ENCODE results near the gene GOLGA6L2.
"Not testable (repeated sequence)": the region's sequence is repeated elsewhere in the genome, so short reads cannot be mapped to it uniquely, and the experiment has no call there.

Gene GOLGA6L2

DNA sequence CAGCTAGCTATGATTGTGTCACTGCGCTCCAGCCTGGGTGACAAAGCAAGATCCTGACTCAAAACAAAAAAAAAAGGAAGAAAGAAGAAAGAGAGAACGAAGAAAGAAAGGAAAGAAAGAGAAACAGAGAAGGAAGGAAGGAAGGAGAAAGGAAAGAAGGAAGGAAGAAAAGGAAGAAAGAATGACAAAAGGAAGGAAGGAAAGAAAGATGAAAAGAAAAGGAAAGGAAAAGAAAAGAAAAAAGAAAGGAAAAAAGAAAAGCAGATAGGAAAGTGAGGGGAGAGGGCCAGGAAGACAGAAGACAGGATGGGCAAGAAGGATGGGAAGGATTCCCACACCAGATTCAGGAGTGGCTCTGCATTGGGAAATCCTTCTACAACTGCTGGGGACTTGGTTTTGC, 44.9 kb downstream of the GOLGA6L2 start:
- in situ Hi-C loops (cut with MboI; ENCODE audit: low sequenced_read_pairs, unreplicated experiment): no loop called here
- TF ChIP-seq, protein P1, sequence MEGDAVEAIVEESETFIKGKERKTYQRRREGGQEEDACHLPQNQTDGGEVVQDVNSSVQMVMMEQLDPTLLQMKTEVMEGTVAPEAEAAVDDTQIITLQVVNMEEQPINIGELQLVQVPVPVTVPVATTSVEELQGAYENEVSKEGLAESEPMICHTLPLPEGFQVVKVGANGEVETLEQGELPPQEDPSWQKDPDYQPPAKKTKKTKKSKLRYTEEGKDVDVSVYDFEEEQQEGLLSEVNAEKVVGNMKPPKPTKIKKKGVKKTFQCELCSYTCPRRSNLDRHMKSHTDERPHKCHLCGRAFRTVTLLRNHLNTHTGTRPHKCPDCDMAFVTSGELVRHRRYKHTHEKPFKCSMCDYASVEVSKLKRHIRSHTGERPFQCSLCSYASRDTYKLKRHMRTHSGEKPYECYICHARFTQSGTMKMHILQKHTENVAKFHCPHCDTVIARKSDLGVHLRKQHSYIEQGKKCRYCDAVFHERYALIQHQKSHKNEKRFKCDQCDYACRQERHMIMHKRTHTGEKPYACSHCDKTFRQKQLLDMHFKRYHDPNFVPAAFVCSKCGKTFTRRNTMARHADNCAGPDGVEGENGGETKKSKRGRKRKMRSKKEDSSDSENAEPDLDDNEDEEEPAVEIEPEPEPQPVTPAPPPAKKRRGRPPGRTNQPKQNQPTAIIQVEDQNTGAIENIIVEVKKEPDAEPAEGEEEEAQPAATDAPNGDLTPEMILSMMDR (IDR thresholded peaks at IDR 0.05; ENCODE audit: borderline replicate concordance, control extremely low read depth, extremely low read depth, insufficient read depth, missing control alignments): no peak
- DNase-seq (ENCODE audit: low spot score): no peak

DNA sequence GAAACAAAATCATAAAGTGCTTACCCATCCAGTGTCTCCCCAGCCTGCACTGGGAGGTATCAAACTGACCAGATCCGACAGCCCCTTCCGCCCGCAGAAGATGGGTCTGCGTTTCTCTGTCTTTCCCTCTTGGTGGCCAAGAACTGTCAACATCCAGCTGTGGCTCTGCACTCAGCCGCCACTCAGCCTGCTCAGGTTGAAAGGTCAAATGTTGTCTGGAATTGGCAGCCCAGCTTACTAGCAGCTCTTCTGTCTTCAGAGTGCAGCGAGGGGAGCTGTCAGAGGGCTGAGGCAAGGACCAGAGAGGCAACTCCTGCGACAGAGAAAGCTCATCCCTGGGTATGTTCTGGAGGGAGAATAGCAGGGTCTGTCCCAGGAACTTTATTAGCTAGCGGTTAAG, 45.4 kb downstream of the GOLGA6L2 start:
- DNase-seq (ENCODE audit: low spot score): no peak
- TF ChIP-seq, protein P1 (IDR thresholded peaks at IDR 0.05; ENCODE audit: borderline replicate concordance, control extremely low read depth, extremely low read depth, insufficient read depth, missing control alignments): no peak
- in situ Hi-C loops (cut with MboI; ENCODE audit: low sequenced_read_pairs, unreplicated experiment): no loop called here

DNA sequence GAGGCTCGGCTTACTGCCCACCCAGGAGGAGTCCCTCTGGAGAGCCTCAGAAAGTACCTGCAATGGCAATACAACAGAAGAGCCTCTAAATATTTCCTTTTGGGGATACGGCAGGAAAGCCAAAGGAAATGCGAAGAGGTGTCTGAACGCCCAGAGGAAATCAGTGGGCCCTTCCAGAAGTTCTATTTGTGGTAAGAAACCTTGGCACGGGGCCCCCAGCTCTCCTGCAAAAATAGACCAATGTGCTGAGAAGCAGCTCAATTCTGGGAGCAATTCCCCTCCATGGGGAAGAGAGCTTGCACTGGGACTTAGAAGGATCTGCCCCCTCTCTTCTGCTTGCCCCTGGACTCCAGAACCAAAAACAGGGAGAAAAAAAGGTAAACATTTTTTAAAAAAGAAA, 47.8 kb downstream of the GOLGA6L2 start:
- in situ Hi-C loops (cut with MboI; ENCODE audit: low sequenced_read_pairs, unreplicated experiment): not testable (repeated sequence)

DNA sequence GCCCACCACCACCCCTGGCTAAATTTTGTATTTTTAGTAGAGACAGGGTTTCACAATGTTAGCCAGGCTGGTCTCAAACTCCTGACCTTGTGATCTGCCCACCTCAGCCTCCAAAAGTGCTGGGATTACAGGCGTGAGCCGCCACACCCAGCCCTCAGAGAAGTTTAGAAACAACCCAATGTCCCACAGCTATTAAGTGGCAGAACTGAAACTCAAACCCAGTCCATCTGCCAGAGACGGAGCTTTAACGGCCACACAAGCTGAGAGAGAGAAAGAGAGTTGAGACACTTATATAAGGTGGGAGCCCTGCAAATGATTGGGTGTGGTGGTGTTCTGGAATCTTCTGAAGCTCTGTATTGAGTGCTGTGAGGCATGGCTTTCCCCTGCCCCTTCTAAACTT, 48.7 kb downstream of the GOLGA6L2 start:
- not testable (repeated sequence) for DNase-seq (ENCODE audit: low spot score)

More for the DNA sequence above, 47.8 kb downstream of the GOLGA6L2 start:
- not testable (repeated sequence) for DNase-seq (ENCODE audit: low spot score)

DNA sequence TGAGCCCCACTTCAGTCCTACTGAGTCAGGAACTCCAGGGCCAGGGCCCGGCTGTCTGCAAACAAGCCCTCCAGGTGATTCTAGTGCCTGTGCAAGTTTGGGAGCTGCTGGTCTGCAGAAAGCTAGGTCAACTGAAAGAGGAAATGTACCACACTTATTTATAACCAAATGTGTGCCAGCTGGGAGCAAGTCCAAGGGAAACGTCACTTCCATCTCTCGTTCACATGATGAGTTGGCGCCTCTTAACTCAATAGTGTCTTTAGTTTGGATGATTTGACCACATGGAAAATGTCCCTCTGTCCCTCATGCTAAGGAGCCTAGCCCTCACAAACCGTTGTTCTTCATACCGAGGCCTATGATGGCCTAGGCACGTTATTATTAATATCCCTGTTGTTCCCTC, 49.3 kb downstream of the GOLGA6L2 start:
- TF ChIP-seq, protein P1 (IDR thresholded peaks at IDR 0.05; ENCODE audit: borderline replicate concordance, control extremely low read depth, extremely low read depth, insufficient read depth, missing control alignments): no peak
- DNase-seq (ENCODE audit: low spot score): no peak
- in situ Hi-C loops (cut with MboI; ENCODE audit: low sequenced_read_pairs, unreplicated experiment): no loop called here

More for the DNA sequence above, 48.7 kb downstream of the GOLGA6L2 start:
- in situ Hi-C loops (cut with MboI; ENCODE audit: low sequenced_read_pairs, unreplicated experiment): not testable (repeated sequence)

DNA sequence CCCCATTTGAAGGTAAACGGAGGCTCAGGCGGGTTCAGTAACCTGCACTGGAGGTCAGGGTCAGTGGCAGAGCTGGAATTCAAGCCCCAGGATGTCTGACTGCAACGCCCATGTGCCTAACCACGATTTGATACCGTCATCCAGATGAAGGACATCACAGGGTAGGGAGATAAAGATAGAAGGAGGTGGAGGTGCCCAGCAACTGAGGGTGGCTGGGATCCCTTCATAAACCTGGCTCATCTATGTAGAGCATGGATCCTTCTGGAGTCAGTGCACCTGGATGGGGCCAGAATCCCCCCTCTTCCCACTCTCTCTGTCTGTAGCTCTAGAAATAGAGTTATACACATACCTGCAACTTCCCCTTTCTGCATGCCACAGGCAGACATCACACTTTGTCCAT, 51.2 kb downstream of the GOLGA6L2 start:
- no peak for DNase-seq (ENCODE audit: low spot score)
- in situ Hi-C loops (cut with MboI; ENCODE audit: low sequenced_read_pairs, unreplicated experiment): no loop called here

DNA sequence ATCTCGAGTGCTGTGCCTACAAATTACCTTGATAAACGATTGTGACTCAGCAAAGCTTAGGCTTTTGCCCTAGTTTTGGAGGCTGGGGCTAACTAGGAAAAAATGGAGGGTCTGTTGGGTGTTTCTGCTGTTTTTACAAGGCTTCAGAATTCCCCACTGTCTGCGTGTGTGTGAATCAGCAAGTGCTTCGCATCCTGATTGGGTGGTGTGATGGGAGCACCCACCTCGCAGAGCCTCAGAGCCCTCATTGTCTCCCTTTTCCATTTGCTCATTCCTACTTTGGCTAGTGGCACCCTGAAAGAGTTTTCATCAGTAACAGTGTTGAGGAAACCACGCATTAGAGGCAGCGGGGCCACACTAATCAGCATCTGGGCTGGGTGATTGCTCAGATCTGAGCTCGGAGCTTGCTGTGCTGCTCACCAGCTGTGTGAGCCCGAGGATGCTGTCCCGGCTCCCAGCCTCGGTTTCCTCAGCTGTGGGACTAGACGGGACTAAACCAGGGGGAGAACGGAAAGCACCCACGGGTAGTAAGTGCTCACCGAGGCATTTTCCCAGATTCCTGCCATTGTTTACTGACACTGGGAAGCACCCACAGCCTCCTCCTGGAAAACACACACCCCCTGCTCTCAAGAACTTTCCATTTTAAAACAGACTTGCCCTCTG, 51.9 kb downstream of the GOLGA6L2 start:
- DNase-seq (ENCODE audit: low spot score): no peak
- TF ChIP-seq, protein P1 (IDR thresholded peaks at IDR 0.05; ENCODE audit: borderline replicate concordance, control extremely low read depth, extremely low read depth, insufficient read depth, missing control alignments): no peak
- in situ Hi-C loops (cut with MboI; ENCODE audit: low sequenced_read_pairs, unreplicated experiment): no loop called here

More for the DNA sequence above, 51.2 kb downstream of the GOLGA6L2 start:
- TF ChIP-seq, protein P1 (IDR thresholded peaks at IDR 0.05; ENCODE audit: borderline replicate concordance, control extremely low read depth, extremely low read depth, insufficient read depth, missing control alignments): no peak
